Measurements from ENCODE around the gene ATP8A2. TPM values are rescaled to one million over a fixed set of nuclear protein-coding genes. Genes with fewer than 3 reads are reported as not detected.

The ATP8A2 gene
- total RNA-seq, 3 donors from 2014 or later: under 0.01 to 1.0 (median under 0.01) TPM

- no peak overlapping the region for H3K4me3 ChIP-seq
- no peaks in the 10 kb centered on the region for H3K9me3 ChIP-seq
- H3K4me1 ChIP-seq: no peaks in the 10 kb centered on the region
- intact Hi-C loops (cut with DNase I; ENCODE audit: low total_unique reads): no loop called here
- no peak overlapping the region for H3K27ac ChIP-seq
- no peaks in the 10 kb centered on the region for H3K36me3 ChIP-seq
- no peak for DNase-seq (ENCODE audit: low spot score in 2 of 2)
- no peaks in the 10 kb centered on the region for H3K27me3 ChIP-seq
- TF ChIP-seq POLR2A (IDR thresholded peaks at IDR 0.05): no peak
- no peak for TF ChIP-seq CTCF (IDR thresholded peaks at IDR 0.05)
- no peak for TF ChIP-seq POLR2AphosphoS5 (IDR thresholded peaks at IDR 0.05)
Observed at GRCh38 chr13:25518441-25518840, 146.7 kb downstream of the ATP8A2 start.

DNA sequence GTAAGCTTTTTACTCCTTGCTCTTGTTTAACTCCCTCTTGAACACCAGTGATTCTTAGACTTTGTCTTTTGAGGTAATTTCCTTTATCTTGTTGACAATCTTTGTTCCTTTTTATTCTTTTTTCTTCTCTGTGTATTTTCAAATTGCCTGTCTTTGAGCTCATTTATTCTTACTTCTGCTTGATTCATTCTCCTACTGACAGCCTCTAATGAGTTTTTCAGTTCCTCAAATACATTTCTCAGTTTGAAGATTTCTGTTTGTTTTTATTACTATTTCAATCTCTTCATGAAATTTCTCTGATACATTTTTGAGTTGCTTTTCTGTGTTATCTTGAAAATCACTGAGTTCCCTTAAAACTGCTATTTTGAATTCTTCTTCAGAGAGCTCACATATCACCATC, 154.1 kb downstream of the ATP8A2 start:
- Histone ChIP-seq H3K27me3 (no peaks in the 10 kb centered on the region), H3K36me3 (no peaks in the 10 kb centered on the region), H3K9me3 (peaks cover 0 to 29% of the 10 kb centered on the region in 2 donors), H3K4me3 (no peak overlapping the region), H3K27ac (no peak overlapping the region), H3K4me1 (no peaks in the 10 kb centered on the region)
- DNase-seq (ENCODE audit: low spot score in 2 of 2): no peak
- intact Hi-C loops (cut with DNase I; ENCODE audit: low total_unique reads): no loop called here
- TF ChIP-seq POLR2A (IDR thresholded peaks at IDR 0.05): no peak
- TF ChIP-seq POLR2AphosphoS5 (IDR thresholded peaks at IDR 0.05): no peak
- no peak for TF ChIP-seq CTCF (IDR thresholded peaks at IDR 0.05)

GRCh38 chr13:25528266-25528665, 156.5 kb downstream of the ATP8A2 start:
- H3K36me3 ChIP-seq: no peaks in the 10 kb centered on the region
- no peak for DNase-seq (ENCODE audit: low spot score in 2 of 2)
- intact Hi-C loops (cut with DNase I; ENCODE audit: low total_unique reads): no loop called here
- H3K4me1 ChIP-seq: no peaks in the 10 kb centered on the region
- no peak overlapping the region for H3K27ac ChIP-seq
- H3K4me3 ChIP-seq: no peak overlapping the region
- no peaks in the 10 kb centered on the region for H3K27me3 ChIP-seq
- peaks cover 0 to 29% of the 10 kb centered on the region in 2 donors for H3K9me3 ChIP-seq
- TF ChIP-seq POLR2AphosphoS5 (IDR thresholded peaks at IDR 0.05) (no peak), POLR2A (IDR thresholded peaks at IDR 0.05) (no peak), CTCF (IDR thresholded peaks at IDR 0.05) (no peak)

DNA sequence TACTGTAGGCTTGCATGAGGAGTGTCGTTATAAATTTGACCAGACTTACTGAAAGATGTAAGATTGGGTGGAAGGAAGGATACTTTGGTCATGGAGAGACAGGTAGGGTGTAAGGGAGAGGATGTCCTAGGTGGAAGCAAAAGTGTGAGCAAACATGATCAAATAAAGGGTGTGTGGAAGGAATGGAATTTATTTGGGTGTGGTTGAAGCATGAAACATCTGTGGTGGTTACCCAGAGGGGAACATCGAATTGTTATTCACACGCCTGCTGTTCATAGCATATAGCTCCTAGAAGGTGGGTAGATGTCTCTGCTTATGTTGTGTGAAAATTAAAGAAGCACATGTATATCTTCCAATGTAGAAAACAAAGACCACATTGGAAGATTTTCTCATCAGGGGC, 157.7 kb downstream of the ATP8A2 start:
- H3K4me3 ChIP-seq: no peak overlapping the region
- H3K27ac ChIP-seq: no peak overlapping the region
- peaks cover 0 to 26% of the 10 kb centered on the region in 2 donors for H3K9me3 ChIP-seq
- DNase-seq (ENCODE audit: low spot score in 2 of 2): no peak
- intact Hi-C loops (cut with DNase I; ENCODE audit: low total_unique reads): no loop called here
- no peaks in the 10 kb centered on the region for H3K4me1 ChIP-seq
- H3K36me3 ChIP-seq: no peaks in the 10 kb centered on the region
- TF ChIP-seq CTCF (IDR thresholded peaks at IDR 0.05) (no peak), POLR2A (IDR thresholded peaks at IDR 0.05) (no peak), POLR2AphosphoS5 (IDR thresholded peaks at IDR 0.05) (no peak)
- H3K27me3 ChIP-seq: no peaks in the 10 kb centered on the region

DNA sequence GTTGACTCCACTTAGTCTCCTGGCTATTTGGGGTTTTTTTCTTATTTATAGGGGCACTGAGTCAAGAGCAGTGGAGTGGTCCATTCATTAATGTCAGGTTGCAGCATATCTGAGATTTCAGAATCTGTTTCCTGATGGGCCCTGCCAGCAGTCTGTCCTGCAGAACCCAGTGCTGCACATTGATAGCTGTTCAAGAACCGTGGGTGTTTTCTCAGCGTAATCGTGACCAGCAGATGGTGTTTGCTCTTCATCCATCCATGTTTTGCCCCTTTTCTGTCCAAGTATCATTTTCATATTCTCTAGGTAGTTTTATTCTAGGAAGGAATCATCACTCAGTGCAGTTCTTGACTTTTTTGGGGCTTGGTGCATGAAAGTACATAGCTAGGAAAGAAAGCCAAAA, 166.5 kb downstream of the ATP8A2 start:
- TF ChIP-seq CTCF (IDR thresholded peaks at IDR 0.05) (no peak), POLR2AphosphoS5 (IDR thresholded peaks at IDR 0.05) (no peak), POLR2A (IDR thresholded peaks at IDR 0.05) (no peak)
- H3K9me3 ChIP-seq: no peaks in the 10 kb centered on the region
- H3K27me3 ChIP-seq: no peaks in the 10 kb centered on the region
- H3K27ac ChIP-seq: no peak overlapping the region
- DNase-seq (ENCODE audit: low spot score in 2 of 2): no peak
- no peak overlapping the region for H3K4me3 ChIP-seq
- intact Hi-C loops (cut with DNase I; ENCODE audit: low total_unique reads): no loop called here
- H3K36me3 ChIP-seq: no peaks in the 10 kb centered on the region
- no peaks in the 10 kb centered on the region for H3K4me1 ChIP-seq
